HG02885 (cell line): Measurements from ENCODE around the gene PGR.

ENCODE experiments used
- ATAC-seq: cut with Tn5 transposase; IDR thresholded peaks from one replicate; pipeline ENCODE4 v1.9.1; 2021; ENCODE audit warnings: mild to moderate bottlenecking; ENCODE audit not compliant: unreplicated experiment, poor library complexity

The PGR gene

GRCh38 chr11:101083335-101083734 is 46.3 kb downstream of the PGR start:
- no peak for ATAC-seq

- no peak for ATAC-seq
Observed at GRCh38 chr11:101082813-101083212, 46.8 kb downstream of the PGR start.

GRCh38 chr11:101063706-101064105 is 65.9 kb downstream of the PGR start:
- no peak for ATAC-seq

GRCh38 chr11:101061606-101062005 is 68.0 kb downstream of the PGR start:
- ATAC-seq = no peak

GRCh38 chr11:101059331-101059730 is 70.3 kb downstream of the PGR start:
- ATAC-seq = no peak

- no peak for ATAC-seq
Observed at GRCh38 chr11:101053492-101053891, 76.1 kb downstream of the PGR start.

GRCh38 chr11:101051677-101052076 is 77.9 kb downstream of the PGR start:
- ATAC-seq = no peak

GRCh38 chr11:101049813-101050212 is 79.8 kb downstream of the PGR start:
- no peak for ATAC-seq

- no peak for ATAC-seq
Observed at GRCh38 chr11:101049123-101049522, 80.5 kb downstream of the PGR start.

GRCh38 chr11:101048479-101048878 is 81.1 kb downstream of the PGR start:
- no peak for ATAC-seq

- ATAC-seq = peak; percentile 59
Observed at GRCh38 chr11:101046947-101047346, 82.7 kb downstream of the PGR start.

- ATAC-seq = no peak
Observed at GRCh38 chr11:101045415-101045814, 84.2 kb downstream of the PGR start.

- ATAC-seq = no peak
Observed at GRCh38 chr11:101043940-101044339, 85.7 kb downstream of the PGR start.

GRCh38 chr11:101035872-101036271 is 93.7 kb downstream of the PGR start:
- ATAC-seq = no peak

GRCh38 chr11:101034076-101034475 is 95.5 kb downstream of the PGR start:
- ATAC-seq = no peak

- ATAC-seq = no peak
Observed at GRCh38 chr11:101032991-101033390, 96.6 kb downstream of the PGR start.

GRCh38 chr11:101031713-101032112 is 97.9 kb downstream of the PGR start:
- ATAC-seq = no peak

- ATAC-seq = peak; percentile 63
Observed at GRCh38 chr11:101030692-101031091, 98.9 kb downstream of the PGR start.

- no peak for ATAC-seq
Observed at GRCh38 chr11:101030015-101030414, 99.6 kb downstream of the PGR start.

GRCh38 chr11:101028644-101029043 is 101.0 kb downstream of the PGR start:
- ATAC-seq = no peak

GRCh38 chr11:101022256-101022655 is 107.4 kb downstream of the PGR start:
- ATAC-seq = no peak

- ATAC-seq = no peak
Observed at GRCh38 chr11:101019870-101020269, 109.7 kb downstream of the PGR start.

GRCh38 chr11:101014600-101015285 is 114.9 kb downstream of the PGR start:
- ATAC-seq = no peak
